Sigmoid colon (tissue), 7 donors: Measurements from ENCODE around the gene PLS1. TPM values are rescaled to one million over a fixed set of nuclear protein-coding genes. Genes with fewer than 3 reads are reported as not detected.

Source experiments
- DNase-seq: peaks from one replicate; pipeline ENCODE4 v3.0.0-alpha.2; 2019
- H3K27ac ChIP-seq, 4 donors: fragments of 200-600 bp; sonication (generic); one replicate each; pipeline ENCODE4 v1.5.1; 2016 to 2019; ENCODE audit warnings: mild to moderate bottlenecking in 1 of 4
- H3K27me3 ChIP-seq, 3 donors: fragments of 200-600 bp; sonication (generic); one replicate each; pipeline ENCODE4 v1.5.1; 2019; ENCODE audit warnings: mild to moderate bottlenecking in 1 of 3
- H3K36me3 ChIP-seq, 4 donors: fragments of 200-600 bp; sonication (generic); one replicate each; pipeline ENCODE4 v1.5.1; 2016 to 2019
- H3K4me1 ChIP-seq, 4 donors: fragments of 200-600 bp; sonication (generic); one replicate each; pipeline ENCODE4 v1.5.1; 2017 to 2019
- H3K4me3 ChIP-seq, 4 donors: fragments of 200-600 bp; sonication (generic); one replicate each; pipeline ENCODE4 v1.5.1; 2017 to 2019; ENCODE audit warnings: mild to moderate bottlenecking in 2 of 4, moderate library complexity in 1 of 4
- H3K9me3 ChIP-seq, 4 donors: fragments of 200-600 bp in 3 of 4; sonication (generic) in 3 of 4; one replicate each; pipeline versions ENCODE4 v1.5.1 to v1.6.1; 2013 to 2019
- CTCF ChIP-seq, 4 experiments: fragments of 450-650 bp in 3 of 4; fragments of 200-600 bp in 1 of 4; IDR thresholded peaks; one replicate each; pipeline ENCODE4 v1.5.1; 2016 to 2019; ENCODE audit warnings: antibody characterized with exemption in 4 of 4, mild to moderate bottlenecking in 3 of 4, moderate library complexity in 2 of 4
- EP300 ChIP-seq, 4 donors: sonication (generic); formaldehyde crosslinking; IDR thresholded peaks; one replicate each; pipeline ENCODE4 v1.6.1; 2017; ENCODE audit warnings: antibody characterized with exemption in 4 of 4
- POLR2A ChIP-seq, 2 donors: fragments of 450-650 bp; IDR thresholded peaks; one replicate each; pipeline ENCODE4 v1.6.1; 2016; ENCODE audit warnings: antibody characterized with exemption in 2 of 2, mild to moderate bottlenecking in 2 of 2, moderate library complexity in 2 of 2
- POLR2AphosphoS5 ChIP-seq, 4 donors: sonication (generic); formaldehyde crosslinking; IDR thresholded peaks; one replicate each; pipeline ENCODE4 v1.6.1; 2017; ENCODE audit warnings: antibody characterized with exemption in 4 of 4
- WGBS, 2 donors: extraction: QIAGEN DNeasy Blood & Tissue Kit; methylation state at CpG; one replicate each; pipeline ENCODE4 v1.1.7; 2013; 5-methylcytosine and 5-hydroxymethylcytosine counted together
- intact Hi-C: fragments of 100-400 bp; cut with DNase I; formaldehyde crosslinking; loops from one replicate; pipeline ENCODE4 v1.15.1; 2023
- polyA plus RNA-seq, 3 donors: library from polyadenylated mRNA; stranded (reverse); fragments of 200-250 nt; gene quantifications; one replicate each; pipeline ENCODE4 v1.2.3, GENCODE V29; 2013
- total RNA-seq, 4 donors: library from RNA; depleted of rRNA; stranded (reverse); fragments of >200 nt; gene quantifications; one replicate each; pipeline ENCODE4 v1.1.0, GENCODE V29; 2016
- donor health status: healthy with polysubstance abuse.
- donor health status: Bipolar disorder and iron deficiency.
- donor health status: healthy.

The PLS1 gene
- total and polyA plus RNA-seq, 7 donors, result 0.55 to 366 (median 1.8) TPM

DNA sequence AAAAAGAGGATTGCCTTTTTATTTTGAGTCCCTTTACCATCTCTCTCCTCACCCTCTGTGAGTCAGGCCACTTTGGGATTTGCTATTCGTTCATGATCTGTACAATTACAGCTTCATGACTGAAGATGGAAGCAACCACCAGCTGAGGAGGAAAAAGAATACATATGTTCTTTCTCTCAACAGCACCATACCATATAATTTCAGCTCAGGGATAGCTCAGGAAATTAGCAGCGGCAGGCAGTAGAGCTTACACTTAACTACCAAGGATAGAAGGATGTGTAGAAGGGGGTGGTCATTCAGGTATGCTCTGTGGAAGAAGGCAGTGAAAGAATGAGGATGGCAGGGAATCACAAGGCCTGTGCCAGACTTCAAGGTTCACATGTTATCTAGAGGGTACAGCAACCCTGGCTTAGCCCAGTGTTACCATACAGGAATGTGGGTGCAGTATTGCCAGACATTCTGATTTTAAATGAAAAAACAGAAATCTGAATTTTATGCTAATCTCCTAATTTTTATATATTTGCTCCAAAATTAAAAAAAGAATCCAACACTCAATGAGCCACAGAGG is 17.9 kb downstream of the PLS1 start:
- Histone ChIP-seq H3K4me3 (no peak overlapping the region), H3K36me3 (no peaks in the 10 kb centered on the region), H3K27ac (no peak overlapping the region), H3K27me3 (no peaks in the 10 kb centered on the region), H3K9me3 (no peaks in the 10 kb centered on the region), H3K4me1 (no peaks in the 10 kb centered on the region)
- TF ChIP-seq POLR2A (IDR thresholded peaks at IDR 0.05) (no peak), POLR2AphosphoS5 (IDR thresholded peaks at IDR 0.05) (no peak), CTCF (IDR thresholded peaks at IDR 0.05) (no peak), EP300 (IDR thresholded peaks at IDR 0.05) (no peak)
- WGBS, 2 donors, result 23 to 60% methylated on average over 2 of the region's 2 CpGs
- DNase-seq, result no peak
- intact Hi-C loops, result no loop called here

DNA sequence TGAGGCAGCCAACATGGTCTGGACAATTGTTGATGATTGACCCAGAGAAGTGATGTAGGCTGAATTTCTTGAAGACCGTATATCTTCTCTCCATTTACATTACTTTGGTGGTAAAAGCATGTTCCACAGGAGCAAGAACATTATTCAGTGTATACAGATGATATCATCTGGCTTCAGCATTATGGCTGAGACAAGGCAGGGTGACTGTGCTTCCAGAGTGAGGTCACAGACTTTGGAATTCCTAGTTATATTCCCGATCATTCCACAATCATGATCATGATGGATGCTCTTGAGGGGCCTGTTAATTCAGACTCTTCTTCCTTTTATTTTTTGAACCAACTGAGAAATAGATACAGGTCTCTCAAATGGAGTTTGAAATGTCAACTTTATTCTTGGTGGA is 19.0 kb downstream of the PLS1 start:
- intact Hi-C loops, result no loop called here
- WGBS, 2 donors, result 90 to 91% methylated on average over 2 of the region's 2 CpGs
- no peaks in the 10 kb centered on the region for H3K4me1 ChIP-seq
- H3K9me3 ChIP-seq, result no peaks in the 10 kb centered on the region
- TF ChIP-seq POLR2A (IDR thresholded peaks at IDR 0.05) (no peak), CTCF (IDR thresholded peaks at IDR 0.05) (no peak), POLR2AphosphoS5 (IDR thresholded peaks at IDR 0.05) (no peak), EP300 (IDR thresholded peaks at IDR 0.05) (no peak)
- H3K27me3 ChIP-seq, result no peaks in the 10 kb centered on the region
- no peak for DNase-seq
- no peaks in the 10 kb centered on the region for H3K36me3 ChIP-seq
- H3K27ac ChIP-seq, result no peak overlapping the region
- no peak overlapping the region for H3K4me3 ChIP-seq

GRCh38 chr3:142618917-142619461 is 22.8 kb downstream of the PLS1 start:
- Histone ChIP-seq H3K36me3 (no peaks in the 10 kb centered on the region), H3K4me3 (no peak overlapping the region), H3K27me3 (no peaks in the 10 kb centered on the region), H3K27ac (no peak overlapping the region), H3K4me1 (no peaks in the 10 kb centered on the region), H3K9me3 (no peaks in the 10 kb centered on the region)
- intact Hi-C loops, result no loop called here
- no peak for TF ChIP-seq POLR2A (IDR thresholded peaks at IDR 0.05)
- TF ChIP-seq CTCF (IDR thresholded peaks at IDR 0.05), result no peak
- DNase-seq, result no peak
- WGBS, 2 donors, result 35 to 75% methylated on average over 3 of the region's 3 CpGs

DNA sequence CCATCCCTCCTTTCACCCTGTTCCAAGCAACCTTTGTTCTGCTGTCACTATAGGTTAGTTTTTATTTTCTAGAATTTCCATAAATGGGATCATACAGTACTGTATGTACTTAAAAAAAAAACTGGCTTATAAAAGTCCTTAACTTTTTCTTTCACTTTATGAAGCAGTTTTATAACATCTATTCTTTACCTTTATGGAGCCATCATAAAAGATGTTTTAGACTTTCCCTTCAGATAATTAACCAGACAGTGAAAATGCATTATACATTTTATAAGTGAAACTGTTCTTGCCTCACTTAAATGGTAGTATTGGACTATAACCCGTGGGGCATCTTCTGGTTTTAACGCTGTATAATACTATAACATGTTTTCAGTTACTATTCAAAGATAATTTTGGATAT is 26.2 kb downstream of the PLS1 start:
- intact Hi-C loops, result no loop called here
- Histone ChIP-seq H3K4me3 (no peak overlapping the region), H3K9me3 (no peaks in the 10 kb centered on the region), H3K4me1 (no peaks in the 10 kb centered on the region), H3K36me3 (no peaks in the 10 kb centered on the region), H3K27ac (no peak overlapping the region), H3K27me3 (no peaks in the 10 kb centered on the region)
- TF ChIP-seq CTCF (IDR thresholded peaks at IDR 0.05), result no peak
- TF ChIP-seq POLR2A (IDR thresholded peaks at IDR 0.05), result no peak
- TF ChIP-seq EP300 (IDR thresholded peaks at IDR 0.05), result no peak
- TF ChIP-seq POLR2AphosphoS5 (IDR thresholded peaks at IDR 0.05), result no peak
- no peak for DNase-seq
- WGBS, 2 donors, result 23 to 62% methylated on average over 2 of the region's 2 CpGs

- H3K36me3 ChIP-seq, result no peaks in the 10 kb centered on the region
- intact Hi-C loops, result no loop called here
- TF ChIP-seq CTCF (IDR thresholded peaks at IDR 0.05) (no peak), POLR2AphosphoS5 (IDR thresholded peaks at IDR 0.05) (no peak), POLR2A (IDR thresholded peaks at IDR 0.05) (no peak), EP300 (IDR thresholded peaks at IDR 0.05) (no peak)
- no peaks in the 10 kb centered on the region for H3K9me3 ChIP-seq
- H3K27me3 ChIP-seq, result no peaks in the 10 kb centered on the region
- H3K4me1 ChIP-seq, result no peaks in the 10 kb centered on the region
- H3K27ac ChIP-seq, result no peak overlapping the region
- H3K4me3 ChIP-seq, result no peak overlapping the region
- no peak for DNase-seq
Observed at GRCh38 chr3:142623194-142623593, 27.0 kb downstream of the PLS1 start.
